GM12878 (cell line): Measurements from ENCODE around the gene TNIP2. TPM values are rescaled to one million over a fixed set of nuclear protein-coding genes. Genes with fewer than 3 reads are reported as not detected.
A peak's percentile ranks its signal among the peaks of the same experiment; 100 is the strongest.

Experiments used
- BHLHE40 ChIP-seq, 2 experiments: fragments of 450-650 bp in 1 of 2; IDR thresholded peaks; 2 replicates each; pipeline ENCODE4 v1.6.1; 2011 to 2017; ENCODE audit warnings: low read depth in 2 of 2, borderline replicate concordance in 1 of 2, improper control_type of control experiment in 1 of 2, low read length in 1 of 2, mild to moderate bottlenecking in 1 of 2
- CHD1 ChIP-seq: IDR thresholded peaks from 2 replicates; pipeline ENCODE4 v1.6.1; 2012; ENCODE audit warnings: low read depth, low read length, improper control_type of control experiment
- EGR1 ChIP-seq, 2 experiments: IDR thresholded peaks; 1 replicate in 1 of 2; 2 replicates in 1 of 2; pipeline ENCODE4 v1.6.1; 2011 to 2012; ENCODE audit warnings: low read depth in 2 of 2, low read length in 2 of 2, borderline replicate concordance in 1 of 2, mild to moderate bottlenecking in 1 of 2, moderate library complexity in 1 of 2
- ELK1 ChIP-seq: IDR thresholded peaks from 2 replicates; pipeline ENCODE4 v1.6.1; 2012; ENCODE audit warnings: low read depth, low read length, improper control_type of control experiment
- POLR2AphosphoS2 ChIP-seq: IDR thresholded peaks from 2 replicates; pipeline ENCODE4 v1.6.1; 2011; ENCODE audit warnings: low read depth, mild to moderate bottlenecking, low read length, improper control_type of control experiment, moderate library complexity
- SRF ChIP-seq, 2 experiments: IDR thresholded peaks; 2 replicates each; pipeline ENCODE4 v1.6.1; 2011; ENCODE audit warnings: low read depth in 2 of 2, low read length in 2 of 2, mild to moderate bottlenecking in 1 of 2, moderate library complexity in 1 of 2
- ZBTB11 ChIP-seq: fragments of 450-650 bp; formaldehyde crosslinking; IDR thresholded peaks from 2 replicates; pipeline ENCODE4 v1.5.0; 2022; ENCODE audit warnings: mild to moderate bottlenecking, missing genetic modification characterization
- ZZZ3 ChIP-seq: IDR thresholded peaks from 2 replicates; pipeline ENCODE4 v1.6.1; 2011; ENCODE audit warnings: low read depth; ENCODE audit not compliant: control insufficient read depth, insufficient read length
- polyA plus RNA-seq, 11 experiments: library from polyadenylated mRNA; depleted of rRNA in 4 of 11; unstranded in 6 of 11; stranded (reverse) in 5 of 11; fragments of >200 nt; fragmentation: Nextera tagmentation in 4 of 11; fragmentation: Illumina TruSeq in 1 of 11; extraction: Ambion mirVana in 4 of 11; extraction: Trizol in 1 of 11; gene quantifications; 1 replicate in 1 of 11; 2 replicates in 10 of 11; pipeline versions ENCODE4 v1.2.1 to v1.2.3, GENCODE V29; 2011 to 2016; ENCODE audit warnings: inconsistent platforms in 2 of 11, missing spikeins in 2 of 11, low read depth in 1 of 11
- total RNA-seq, 4 experiments: library from RNA; depleted of rRNA in 3 of 4; stranded (reverse); fragments of >200 nt in 3 of 4; fragmentation: Illumina TruSeq in 1 of 4; extraction: Trizol in 1 of 4; gene quantifications; 2 replicates each; pipeline versions ENCODE4 v1.2.1 to v1.2.3, GENCODE V29; 2013 to 2021

The TNIP2 gene
- total and polyA plus RNA-seq, 10 of the 15 experiments (the other 5 are each of a cell fraction or from before 2014, with no cell fraction given), result 1.4 to 64.9 (median 45.5) TPM

GRCh38 chr4:2792711-2793585, 36.8 kb upstream of the TNIP2 start, which contains the start of gene SH3BP2 (continued):
- TF ChIP-seq BHLHE40 (IDR thresholded peaks at IDR 0.05; ENCODE audit: borderline replicate concordance in 1 of 2, low read depth in 2 of 2, low read length in 1 of 2), result peak; percentile 63 to 88; a peak in 3 of 4 replicates
- no peak for TF ChIP-seq ZBTB11
- no peak for TF ChIP-seq CHD1
- no peak for TF ChIP-seq POLR2AphosphoS2
- no peak for TF ChIP-seq ELK1
- no peak for TF ChIP-seq SRF (IDR thresholded peaks at IDR 0.05; ENCODE audit: low read depth in 2 of 2, low read length in 2 of 2)
- peak in 1 of 2 experiments; percentile 44; a peak in 1 of 3 replicates for TF ChIP-seq EGR1 (IDR thresholded peaks at IDR 0.05; ENCODE audit: borderline replicate concordance in 1 of 2, low read depth in 2 of 2, low read length in 2 of 2)
- no peak for TF ChIP-seq ZZZ3
